Activated T-helper 17 cell treated with anti-CD3 and anti-CD28 coated beads, Interleukin-2, amount 50 U/mL, for 72 hours (primary cell): ENCODE data around the gene CUL1. TPM values are rescaled to one million over a fixed set of nuclear protein-coding genes. Genes with fewer than 3 reads are reported as not detected.

Experiments
- ATAC-seq: fragments of 150-1000 bp; cut with Tn5 transposase; replicated peaks from 2 replicates; pipeline ENCODE4 v1.10.0; 2021; ENCODE audit warnings: mild to moderate bottlenecking, moderate library complexity
- H3K27ac Mint-ChIP-seq: one replicate; pipeline ENCODE4 v1.8.0; 2022; ENCODE audit warnings: mixed read lengths
- H3K27me3 Mint-ChIP-seq: one replicate; pipeline ENCODE4 v1.8.0; 2022; ENCODE audit warnings: mixed read lengths
- H3K36me3 Mint-ChIP-seq: one replicate; pipeline ENCODE4 v1.8.0; 2022; ENCODE audit warnings: low read depth, mild to moderate bottlenecking, mixed read lengths
- H3K4me1 Mint-ChIP-seq: one replicate; pipeline ENCODE4 v1.8.0; 2022; ENCODE audit warnings: mixed read lengths
- H3K4me3 Mint-ChIP-seq: one replicate; pipeline ENCODE4 v1.8.0; 2022; ENCODE audit warnings: mild to moderate bottlenecking, mixed read lengths
- H3K9me3 Mint-ChIP-seq: one replicate; pipeline ENCODE4 v1.8.0; 2022; ENCODE audit warnings: mixed read lengths
- total RNA-seq, 2 donors: library from RNA; stranded (reverse); gene quantifications; one replicate each; pipeline ENCODE4 v1.2.3, GENCODE V29; 2022

The CUL1 gene
- total RNA-seq, 2 donors from 2014 or later = 61.4 to 61.7 TPM

DNA sequence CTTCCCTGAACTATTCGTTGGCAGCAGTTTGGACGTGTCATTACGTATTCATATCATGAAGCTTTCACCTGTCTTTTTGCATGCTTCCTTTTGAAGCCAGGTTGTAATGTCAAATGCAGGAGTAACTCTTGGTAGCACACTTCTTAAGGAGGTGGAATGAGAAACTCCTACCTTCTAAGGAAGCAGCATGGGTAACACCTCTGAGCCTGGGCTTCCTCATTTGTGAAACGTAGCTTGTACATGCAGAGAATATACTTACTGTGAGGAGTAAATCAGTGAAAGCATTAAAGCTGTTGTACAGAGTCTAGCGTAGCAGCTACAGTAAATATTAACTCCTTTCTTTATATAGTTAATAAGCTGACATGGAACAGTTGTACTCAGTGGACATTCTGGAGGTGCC lies 21.1 kb downstream of the CUL1 start:
- no peak overlapping the region for H3K27ac Mint-ChIP-seq
- peaks cover 59% of the 10 kb centered on the region for H3K4me1 Mint-ChIP-seq
- no peak for ATAC-seq
- peaks cover 5% of the 10 kb centered on the region for H3K36me3 Mint-ChIP-seq
- H3K9me3 Mint-ChIP-seq = no peaks in the 10 kb centered on the region
- no peak overlapping the region for H3K4me3 Mint-ChIP-seq
- H3K27me3 Mint-ChIP-seq = no peaks in the 10 kb centered on the region

DNA sequence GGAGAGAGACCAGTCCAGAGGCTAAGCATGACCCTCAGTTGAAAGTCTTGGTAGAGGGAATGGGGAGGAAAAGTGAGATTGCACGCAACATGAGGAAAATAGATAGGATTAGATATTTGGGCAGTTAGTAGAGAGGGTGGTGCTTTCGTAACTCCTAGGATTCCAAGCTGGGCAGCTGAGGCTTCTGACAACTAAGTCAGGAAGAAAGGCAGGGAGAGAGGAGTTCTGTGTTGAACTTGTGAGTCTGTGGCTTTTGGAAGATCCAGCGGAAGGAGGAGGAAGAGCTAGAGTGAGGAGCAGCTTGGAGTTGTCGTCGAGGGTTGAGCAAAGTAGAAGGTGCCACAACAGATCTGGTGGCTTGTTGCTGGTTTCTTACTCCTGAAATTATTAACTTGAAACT lies 21.8 kb downstream of the CUL1 start:
- H3K4me3 Mint-ChIP-seq = no peak overlapping the region
- H3K9me3 Mint-ChIP-seq = no peaks in the 10 kb centered on the region
- H3K36me3 Mint-ChIP-seq = peaks cover 5% of the 10 kb centered on the region
- no peaks in the 10 kb centered on the region for H3K27me3 Mint-ChIP-seq
- H3K4me1 Mint-ChIP-seq = peaks cover 55% of the 10 kb centered on the region
- H3K27ac Mint-ChIP-seq = peak overlapping the region; percentile 2
- no peak for ATAC-seq

DNA sequence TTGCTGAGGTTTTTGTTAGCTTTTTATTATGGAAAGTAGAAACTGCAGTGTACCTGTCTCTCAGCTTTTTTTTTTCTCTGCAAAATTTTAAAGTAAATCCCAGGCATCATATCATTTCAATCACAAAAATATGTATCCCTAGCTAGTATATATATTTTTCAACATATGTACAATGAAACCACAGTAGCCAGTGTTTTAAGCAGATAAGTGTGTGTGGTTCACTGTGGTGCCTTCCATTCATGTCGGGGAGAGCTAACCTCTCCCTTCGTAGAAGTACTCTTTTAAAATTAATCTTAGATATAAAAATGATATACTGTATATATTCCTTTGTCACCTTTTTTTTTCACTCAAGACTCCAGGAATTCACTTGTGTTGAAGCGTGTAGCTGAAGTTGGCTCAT lies 22.7 kb downstream of the CUL1 start:
- Mint-ChIP-seq H3K36me3 (peaks cover 3% of the 10 kb centered on the region), H3K27ac (no peak overlapping the region), H3K4me1 (peaks cover 60% of the 10 kb centered on the region), H3K4me3 (peak overlapping the region; percentile 52), H3K9me3 (no peaks in the 10 kb centered on the region), H3K27me3 (no peaks in the 10 kb centered on the region)
- ATAC-seq = no peak

DNA sequence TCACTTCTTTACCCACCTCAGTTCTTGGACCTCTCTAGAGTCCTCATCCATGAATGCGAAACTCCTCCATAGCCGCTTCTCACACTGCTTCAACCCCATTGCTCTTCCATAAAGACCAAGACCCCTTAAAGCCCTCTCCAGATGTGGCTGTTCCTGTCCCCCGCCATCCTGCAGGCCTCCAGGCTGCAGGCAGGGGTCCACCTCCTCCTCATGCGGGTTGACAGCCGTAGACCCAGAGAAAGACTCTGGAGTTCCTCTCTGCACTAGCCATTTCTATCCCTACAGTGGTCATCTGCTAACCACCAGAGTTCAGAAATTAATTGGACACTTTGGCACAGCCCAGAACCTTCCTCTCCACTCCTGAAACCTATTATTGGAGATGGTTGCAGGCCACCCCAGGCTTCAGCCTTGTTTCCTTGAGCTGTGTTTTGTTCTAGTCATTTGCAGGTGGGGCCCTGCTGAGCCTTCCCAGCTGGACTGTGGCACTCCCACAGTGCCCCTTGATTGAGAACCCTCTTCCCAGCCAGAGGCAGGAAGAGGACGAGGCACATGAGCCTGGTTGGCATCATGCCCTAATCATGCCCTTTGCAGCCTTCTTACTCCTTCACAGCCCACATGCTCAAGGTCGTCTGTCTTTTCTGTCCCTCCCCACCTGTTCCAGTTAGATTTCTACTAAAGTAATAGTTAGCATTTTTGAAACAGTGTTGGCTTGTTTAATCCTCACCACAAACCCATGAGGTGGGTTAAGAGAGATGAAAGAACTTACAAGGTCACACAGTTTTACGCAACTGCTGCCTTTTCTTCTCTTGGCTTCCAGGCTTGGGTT lies 23.9 kb downstream of the CUL1 start:
- Mint-ChIP-seq H3K27ac (peak overlapping the region; percentile 61), H3K9me3 (no peaks in the 10 kb centered on the region), H3K27me3 (no peaks in the 10 kb centered on the region), H3K4me3 (peak overlapping the region; percentile 52), H3K4me1 (peaks cover 60% of the 10 kb centered on the region), H3K36me3 (no peaks in the 10 kb centered on the region)
- peak; percentile 14 for ATAC-seq

DNA sequence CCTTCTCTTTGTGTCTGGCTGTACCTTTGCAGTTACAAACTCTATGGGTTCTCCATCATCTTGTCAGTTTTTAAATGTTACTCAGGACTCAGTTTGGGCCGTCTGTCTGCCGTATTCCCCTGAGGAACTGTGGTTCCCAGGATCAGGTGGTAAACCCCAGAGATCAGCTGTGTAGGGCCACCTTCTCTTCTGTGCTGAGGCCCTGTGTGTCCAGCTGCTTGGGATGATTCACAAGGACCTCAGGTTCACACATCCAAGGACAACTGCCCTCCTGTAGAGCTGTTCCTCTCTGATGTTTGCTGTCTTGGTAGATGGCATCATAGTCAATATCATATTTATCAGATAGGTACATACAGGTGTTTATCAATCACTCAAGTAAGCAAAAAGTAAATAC lies 24.5 kb downstream of the CUL1 start:
- Mint-ChIP-seq H3K4me1 (peaks cover 63% of the 10 kb centered on the region), H3K4me3 (peak overlapping the region; percentile 52), H3K36me3 (no peaks in the 10 kb centered on the region), H3K9me3 (no peaks in the 10 kb centered on the region), H3K27ac (peak overlapping the region; percentile 61), H3K27me3 (no peaks in the 10 kb centered on the region)
- ATAC-seq = no peak

DNA sequence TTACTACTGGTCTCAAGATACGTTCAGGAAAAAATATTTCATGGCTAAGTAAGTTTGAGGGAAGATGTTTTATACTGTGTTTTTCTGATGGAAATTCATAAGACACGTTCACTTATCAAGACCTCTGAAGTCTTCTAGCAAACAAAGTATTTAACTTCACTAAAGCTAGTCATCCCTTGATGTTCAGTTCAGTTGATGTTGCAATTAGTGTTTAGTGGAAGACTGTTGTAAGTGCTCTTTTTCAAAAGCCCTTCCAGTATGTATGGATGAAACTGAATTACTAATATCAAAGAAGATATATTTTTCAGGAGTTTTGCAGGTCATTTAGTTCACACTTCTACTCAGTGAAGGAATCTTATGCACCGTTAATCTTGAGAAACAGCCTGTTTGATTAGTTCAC lies 25.1 kb downstream of the CUL1 start:
- no peak overlapping the region for H3K27ac Mint-ChIP-seq
- H3K27me3 Mint-ChIP-seq = no peaks in the 10 kb centered on the region
- no peaks in the 10 kb centered on the region for H3K9me3 Mint-ChIP-seq
- no peak overlapping the region for H3K4me3 Mint-ChIP-seq
- H3K4me1 Mint-ChIP-seq = peaks cover 58% of the 10 kb centered on the region
- ATAC-seq = no peak
- no peaks in the 10 kb centered on the region for H3K36me3 Mint-ChIP-seq

DNA sequence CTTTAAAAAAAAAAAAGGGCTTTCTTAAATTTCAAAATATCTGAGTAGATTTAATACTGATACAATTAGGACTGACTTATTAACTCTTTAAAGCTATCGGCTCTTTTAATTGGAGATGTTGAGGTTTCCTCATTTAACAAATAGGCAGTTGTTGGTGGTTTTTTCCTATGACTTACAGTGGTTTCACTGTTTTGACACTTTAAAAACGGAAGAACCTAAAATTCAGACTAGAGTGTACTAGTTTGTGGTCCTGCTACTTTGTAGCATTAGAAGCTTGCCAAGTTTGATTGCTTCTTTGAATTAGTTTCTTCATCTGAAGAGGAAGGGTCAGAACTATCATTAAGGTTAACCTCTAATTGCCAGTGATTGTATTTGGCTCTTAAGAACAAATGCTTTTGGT lies 27.7 kb downstream of the CUL1 start:
- ATAC-seq = peak; percentile 26
- Mint-ChIP-seq H3K27ac (peak overlapping the region; percentile 20), H3K36me3 (peaks cover 23% of the 10 kb centered on the region), H3K9me3 (no peaks in the 10 kb centered on the region), H3K4me3 (peak overlapping the region; percentile 52), H3K4me1 (peaks cover 43% of the 10 kb centered on the region), H3K27me3 (no peaks in the 10 kb centered on the region)

DNA sequence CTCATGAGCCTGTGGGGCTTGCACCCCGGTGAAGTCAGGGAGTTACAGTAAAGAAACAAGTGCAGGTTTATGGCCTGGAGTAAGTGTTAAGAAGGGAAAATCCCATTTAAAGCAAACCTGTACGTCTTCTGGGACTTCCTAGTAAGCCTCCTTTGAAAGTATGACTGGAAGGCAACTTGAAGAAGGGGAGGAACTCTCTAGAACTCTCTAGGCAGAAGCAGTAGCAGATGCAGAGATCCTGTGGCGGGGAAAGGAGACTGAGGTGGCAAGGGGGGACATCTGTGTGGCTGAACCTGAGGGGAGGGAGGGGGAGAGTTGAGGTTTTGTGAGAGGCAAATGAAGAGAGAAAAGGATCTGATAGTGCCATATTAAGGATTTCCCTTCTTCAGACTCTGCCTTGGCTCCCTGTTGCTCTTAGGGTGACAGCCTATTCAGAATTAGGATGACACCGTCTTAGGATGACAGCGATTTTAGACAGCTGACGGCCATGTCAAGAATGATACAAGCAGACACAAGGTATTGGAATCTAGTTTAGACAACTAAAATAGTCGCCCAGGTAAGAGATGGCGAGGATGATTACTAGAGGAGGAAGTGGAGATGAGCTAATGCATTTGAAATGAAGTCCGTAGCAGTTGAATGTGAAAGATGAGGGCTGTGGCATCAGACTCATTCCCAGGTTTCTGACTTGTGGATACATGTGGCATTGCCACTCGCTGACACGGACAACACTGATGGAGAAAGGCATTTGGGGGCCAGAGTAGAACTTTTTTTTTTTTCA lies 29.0 kb downstream of the CUL1 start:
- peaks cover 37% of the 10 kb centered on the region for H3K4me1 Mint-ChIP-seq
- H3K9me3 Mint-ChIP-seq = no peaks in the 10 kb centered on the region
- peak overlapping the region; percentile 39 for H3K27ac Mint-ChIP-seq
- H3K36me3 Mint-ChIP-seq = peaks cover 36% of the 10 kb centered on the region
- peak overlapping the region; percentile 22 for H3K4me3 Mint-ChIP-seq
- H3K27me3 Mint-ChIP-seq = no peaks in the 10 kb centered on the region
- ATAC-seq = peak; percentile 89

DNA sequence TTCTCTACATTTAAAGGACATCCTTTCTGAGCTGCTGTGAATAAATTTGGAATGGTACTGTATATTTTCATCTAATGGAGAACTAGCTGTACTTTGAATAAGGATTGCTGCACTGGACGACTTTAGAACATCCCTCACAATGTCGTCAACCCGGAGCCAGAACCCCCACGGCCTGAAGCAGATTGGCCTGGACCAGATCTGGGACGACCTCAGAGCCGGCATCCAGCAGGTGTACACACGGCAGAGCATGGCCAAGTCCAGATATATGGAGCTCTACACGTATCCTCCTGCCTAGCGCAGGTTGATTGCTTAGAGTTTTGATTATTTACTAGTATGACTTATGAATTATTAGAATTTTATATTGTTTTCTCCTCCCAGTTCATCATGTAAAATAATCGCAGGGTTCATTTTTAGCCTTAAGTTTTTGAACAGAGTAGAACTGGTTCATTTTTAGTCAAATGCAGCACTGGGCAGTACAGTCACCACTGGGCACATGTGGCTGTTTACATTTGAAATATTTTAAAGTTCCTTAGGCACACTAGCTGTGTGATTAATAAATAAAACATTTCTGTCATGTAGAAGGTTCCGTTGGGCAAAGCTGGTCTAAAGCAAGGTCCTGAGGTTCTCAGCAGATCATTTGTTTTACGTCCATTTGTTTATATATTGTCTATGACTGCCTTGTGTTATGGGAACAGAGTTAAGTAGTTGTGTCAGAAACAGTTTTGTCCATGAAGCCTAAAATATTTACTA lies 31.5 kb downstream of the CUL1 start:
- no peak overlapping the region for H3K27ac Mint-ChIP-seq
- H3K27me3 Mint-ChIP-seq = no peaks in the 10 kb centered on the region
- H3K4me3 Mint-ChIP-seq = no peak overlapping the region
- H3K36me3 Mint-ChIP-seq = peaks cover 61% of the 10 kb centered on the region
- no peaks in the 10 kb centered on the region for H3K9me3 Mint-ChIP-seq
- ATAC-seq = no peak
- H3K4me1 Mint-ChIP-seq = peaks cover 32% of the 10 kb centered on the region

DNA sequence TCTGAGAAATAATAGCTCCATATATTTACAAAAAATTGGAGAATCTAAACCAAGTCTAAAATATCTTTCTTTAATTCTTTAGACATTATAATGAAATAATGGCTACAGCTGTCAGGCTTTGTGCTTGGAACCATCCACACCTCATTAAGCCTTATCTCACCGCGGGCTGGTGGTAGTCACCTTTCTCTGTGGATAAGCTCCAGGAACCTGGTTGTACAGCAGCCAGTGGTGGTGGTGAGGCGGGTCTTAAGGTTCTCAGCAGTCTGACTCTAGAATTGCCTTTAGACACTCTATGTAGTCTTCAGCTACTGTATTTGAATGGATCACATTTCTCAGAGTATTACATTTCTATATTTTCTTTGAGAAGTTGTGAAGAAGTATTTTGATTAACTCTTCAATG lies 34.2 kb downstream of the CUL1 start:
- Mint-ChIP-seq H3K27me3 (no peaks in the 10 kb centered on the region), H3K27ac (no peak overlapping the region), H3K9me3 (no peaks in the 10 kb centered on the region), H3K4me1 (peaks cover 22% of the 10 kb centered on the region), H3K36me3 (peaks cover 88% of the 10 kb centered on the region), H3K4me3 (no peak overlapping the region)
- no peak for ATAC-seq

DNA sequence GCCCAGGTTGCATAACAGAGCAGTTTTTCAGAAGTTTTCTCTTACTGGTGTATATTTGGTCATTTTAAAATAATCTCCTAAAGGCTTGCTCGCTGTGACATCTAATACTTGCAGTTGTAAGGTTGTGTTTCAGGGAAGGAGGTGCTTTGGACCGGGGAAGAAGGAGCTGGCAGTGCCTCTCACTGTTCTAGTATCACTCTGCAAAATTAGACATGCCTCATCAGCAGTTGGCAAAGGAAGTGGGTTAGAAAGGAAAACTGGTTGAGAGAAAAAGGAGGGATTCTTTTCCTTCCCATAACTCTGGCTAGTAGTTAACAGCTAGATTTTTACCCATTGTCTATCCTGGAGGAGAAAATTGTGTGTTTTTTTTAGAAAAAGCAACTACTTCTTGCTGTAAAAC lies 34.8 kb downstream of the CUL1 start:
- H3K27ac Mint-ChIP-seq = no peak overlapping the region
- no peak for ATAC-seq
- no peaks in the 10 kb centered on the region for H3K27me3 Mint-ChIP-seq
- peaks cover 95% of the 10 kb centered on the region for H3K36me3 Mint-ChIP-seq
- H3K4me3 Mint-ChIP-seq = no peak overlapping the region
- peaks cover 18% of the 10 kb centered on the region for H3K4me1 Mint-ChIP-seq
- no peaks in the 10 kb centered on the region for H3K9me3 Mint-ChIP-seq

DNA sequence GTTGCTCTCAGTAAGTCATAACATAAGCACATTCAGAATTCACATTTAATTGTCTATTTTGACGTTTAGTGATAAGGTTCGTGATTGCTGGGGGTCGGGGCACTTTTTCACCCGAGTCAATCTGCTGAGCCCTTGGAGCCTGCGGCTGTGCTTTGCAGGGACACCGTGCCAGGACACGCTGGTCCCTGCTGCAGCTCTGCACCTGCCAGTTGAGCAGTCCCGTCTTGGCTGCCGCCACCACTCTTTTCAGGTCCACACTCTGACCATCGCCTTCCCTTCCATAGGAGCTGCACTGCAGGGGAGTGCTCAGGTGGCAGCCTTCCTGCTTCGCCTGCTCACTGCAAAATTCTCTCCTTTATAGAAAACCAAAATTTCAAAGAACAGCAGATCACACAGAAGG lies 36.4 kb downstream of the CUL1 start:
- H3K27ac Mint-ChIP-seq = peak overlapping the region; percentile 1
- H3K9me3 Mint-ChIP-seq = no peaks in the 10 kb centered on the region
- peaks cover 100% of the 10 kb centered on the region for H3K36me3 Mint-ChIP-seq
- ATAC-seq = no peak
- H3K4me1 Mint-ChIP-seq = peaks cover 18% of the 10 kb centered on the region
- H3K27me3 Mint-ChIP-seq = no peaks in the 10 kb centered on the region
- H3K4me3 Mint-ChIP-seq = no peak overlapping the region

DNA sequence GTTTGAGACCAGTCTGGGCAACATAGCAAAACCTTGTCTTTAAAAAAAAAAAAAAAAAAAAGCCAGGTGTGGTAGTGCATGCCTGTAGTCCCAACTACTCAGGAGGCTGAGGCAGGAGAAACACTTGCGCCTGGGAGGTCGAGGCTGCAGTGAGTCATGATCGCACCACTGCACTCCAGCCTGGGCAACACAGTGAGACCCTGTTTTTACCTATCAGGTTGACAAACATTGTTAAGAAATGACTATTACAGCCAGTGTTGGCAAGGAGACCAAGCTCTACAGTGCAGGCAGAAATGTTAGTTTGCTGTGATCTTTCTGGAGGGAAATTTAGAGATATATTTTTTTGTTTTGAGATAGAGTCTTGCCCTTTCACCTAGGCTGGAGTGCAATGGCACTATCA lies 37.3 kb downstream of the CUL1 start:
- Mint-ChIP-seq H3K4me3 (no peak overlapping the region), H3K27ac (no peak overlapping the region), H3K4me1 (peaks cover 18% of the 10 kb centered on the region), H3K27me3 (no peaks in the 10 kb centered on the region), H3K9me3 (no peaks in the 10 kb centered on the region), H3K36me3 (peaks cover 100% of the 10 kb centered on the region)
- ATAC-seq = no peak

DNA sequence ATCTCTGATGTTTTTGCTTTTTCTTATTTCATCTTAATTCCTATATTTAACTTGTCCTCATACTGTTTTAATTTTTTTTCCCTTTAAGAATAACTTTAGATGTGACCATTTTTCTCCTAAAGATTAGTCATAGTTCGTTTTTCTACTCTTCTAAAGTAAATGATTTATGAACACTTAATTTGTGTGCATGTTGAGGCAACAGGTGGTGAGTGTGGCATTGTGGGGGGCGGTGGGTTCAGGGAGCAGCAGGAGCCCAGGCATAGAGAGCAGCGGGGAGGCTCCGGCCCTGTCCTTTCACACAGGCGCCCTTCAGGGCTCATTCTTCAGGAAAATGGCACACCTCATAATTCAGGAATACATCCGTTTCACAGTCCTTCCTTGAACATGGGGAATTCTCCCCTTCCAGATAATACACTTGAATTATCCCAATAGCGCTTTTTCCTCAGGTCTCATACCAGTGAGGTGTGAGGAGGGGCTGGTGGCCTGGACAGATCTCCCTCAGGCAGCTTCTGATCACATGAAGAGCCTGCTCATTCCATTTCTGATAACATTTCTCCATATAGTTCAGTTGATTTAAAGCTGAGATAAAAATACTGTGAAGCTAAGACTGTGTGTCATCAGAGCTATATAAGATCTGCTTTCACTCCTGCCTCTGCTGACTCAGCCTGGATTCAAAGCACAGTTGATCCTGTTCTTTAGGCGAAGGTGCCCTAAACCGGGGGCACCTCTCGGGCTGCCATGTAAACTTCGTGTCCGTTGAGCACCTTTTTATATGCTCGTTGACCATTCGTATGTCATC lies 40.2 kb downstream of the CUL1 start:
- H3K4me3 Mint-ChIP-seq = no peak overlapping the region

More for the DNA sequence above, 40.2 kb downstream of the CUL1 start:
- Mint-ChIP-seq H3K4me1 (peaks cover 12% of the 10 kb centered on the region), H3K36me3 (peaks cover 97% of the 10 kb centered on the region), H3K27ac (peak overlapping the region; percentile 3), H3K9me3 (no peaks in the 10 kb centered on the region), H3K27me3 (no peaks in the 10 kb centered on the region)
- peak; percentile 35 for ATAC-seq
